Esophagus muscularis mucosa (tissue), 4 donors: ENCODE data around the gene GP2. TPM values are rescaled to one million over a fixed set of nuclear protein-coding genes. Genes with fewer than 3 reads are reported as not detected.

Source experiments
- DNase-seq: peaks from one replicate; pipeline ENCODE4 v3.0.0-alpha.2; 2017; ENCODE audit errors: extremely low spot score
- H3K27ac ChIP-seq, 4 donors: fragments of 200-600 bp; sonication (generic); replicated peaks in 1 of 4; 1 replicate in 3 of 4; 2 replicates in 1 of 4; pipeline ENCODE4 v1.5.1; 2016 to 2019; ENCODE audit warnings: mild to moderate bottlenecking in 1 of 4
- H3K27me3 ChIP-seq, 4 donors: fragments of 200-600 bp; sonication (generic); one replicate each; pipeline versions ENCODE4 v1.5.1 to v1.6.0; 2016 to 2019
- H3K36me3 ChIP-seq, 4 donors: fragments of 200-600 bp; sonication (generic); one replicate each; pipeline ENCODE4 v1.5.1; 2016 to 2019
- H3K4me1 ChIP-seq, 4 donors: fragments of 200-600 bp; sonication (generic); one replicate each; pipeline ENCODE4 v1.5.1; 2016 to 2019
- H3K4me3 ChIP-seq, 4 donors: fragments of 200-600 bp; sonication (generic); 1 replicate in 2 of 4; 2 replicates in 2 of 4; pipeline ENCODE4 v1.5.1; 2016 to 2019; ENCODE audit warnings: mild to moderate bottlenecking in 4 of 4, moderate library complexity in 1 of 4
- H3K9me3 ChIP-seq, 4 donors: fragments of 200-600 bp; sonication (generic); 1 replicate in 3 of 4; 2 replicates in 1 of 4; pipeline ENCODE4 v1.5.1; 2016 to 2019
- CTCF ChIP-seq, 3 experiments: fragments of 200-600 bp in 2 of 3; fragments of 450-650 bp in 1 of 3; sonication (generic) in 2 of 3; IDR thresholded peaks; one replicate each; pipeline ENCODE4 v1.5.1; 2017 to 2019; ENCODE audit warnings: antibody characterized with exemption in 3 of 3, mild to moderate bottlenecking in 2 of 3, moderate library complexity in 1 of 3
- EP300 ChIP-seq: sonication (generic); formaldehyde crosslinking; IDR thresholded peaks from one replicate; pipeline ENCODE4 v1.6.1; 2017; ENCODE audit warnings: antibody characterized with exemption
- POLR2A ChIP-seq: fragments of 450-650 bp; IDR thresholded peaks from one replicate; pipeline ENCODE4 v1.6.1; 2017; ENCODE audit warnings: antibody characterized with exemption, moderate library complexity, mild to moderate bottlenecking, low read depth
- POLR2AphosphoS5 ChIP-seq, 2 donors: sonication (generic); formaldehyde crosslinking; IDR thresholded peaks; one replicate each; pipeline ENCODE4 v1.6.1; 2017; ENCODE audit warnings: antibody characterized with exemption in 2 of 2
- WGBS: methylation state at CpG from one replicate; pipeline ENCODE4 v1.1.5; 2018; 5-methylcytosine and 5-hydroxymethylcytosine counted together
- intact Hi-C: fragments of 100-400 bp; cut with DNase I; formaldehyde crosslinking; loops from one replicate; pipeline ENCODE4 v1.15.1; 2023
- total RNA-seq, 4 donors: library from RNA; depleted of rRNA; stranded (reverse); fragments of >200 nt; gene quantifications; one replicate each; pipeline versions ENCODE4 v1.1.0 to v1.2.1, GENCODE V29; 2016

GP2 gene
- total RNA-seq, 4 donors from 2014 or later, result not detected

GRCh38 chr16:20363191-20363590, 35.9 kb upstream of the GP2 start:
- H3K36me3 ChIP-seq, result no peaks in the 10 kb centered on the region
- WGBS, result 63% methylated on average over 2 of the region's 2 CpGs
- H3K9me3 ChIP-seq, result no peaks in the 10 kb centered on the region
- H3K27me3 ChIP-seq, result peaks cover 0 to 24% (median 0%) of the 10 kb centered on the region in 4 donors
- intact Hi-C loops, result no loop called here
- no peak overlapping the region for H3K4me3 ChIP-seq
- no peak for DNase-seq
- TF ChIP-seq POLR2AphosphoS5 (IDR thresholded peaks at IDR 0.05) (no peak), POLR2A (no peak), EP300 (no peak), CTCF (IDR thresholded peaks at IDR 0.05) (no peak)
- no peak overlapping the region for H3K27ac ChIP-seq
- no peaks in the 10 kb centered on the region for H3K4me1 ChIP-seq

GRCh38 chr16:20359997-20360396, 32.7 kb upstream of the GP2 start:
- intact Hi-C loops, result no loop called here
- Histone ChIP-seq H3K4me1 (no peaks in the 10 kb centered on the region), H3K36me3 (no peaks in the 10 kb centered on the region), H3K27ac (no peak overlapping the region), H3K4me3 (no peak overlapping the region), H3K27me3 (peaks cover 0 to 20% (median 0%) of the 10 kb centered on the region in 4 donors), H3K9me3 (no peaks in the 10 kb centered on the region)
- 46% methylated on average over 2 of the region's 2 CpGs for WGBS
- peak in 1 of 3 experiments; percentile 5 for TF ChIP-seq CTCF (IDR thresholded peaks at IDR 0.05)
- no peak for TF ChIP-seq POLR2AphosphoS5 (IDR thresholded peaks at IDR 0.05)
- no peak for DNase-seq

DNA sequence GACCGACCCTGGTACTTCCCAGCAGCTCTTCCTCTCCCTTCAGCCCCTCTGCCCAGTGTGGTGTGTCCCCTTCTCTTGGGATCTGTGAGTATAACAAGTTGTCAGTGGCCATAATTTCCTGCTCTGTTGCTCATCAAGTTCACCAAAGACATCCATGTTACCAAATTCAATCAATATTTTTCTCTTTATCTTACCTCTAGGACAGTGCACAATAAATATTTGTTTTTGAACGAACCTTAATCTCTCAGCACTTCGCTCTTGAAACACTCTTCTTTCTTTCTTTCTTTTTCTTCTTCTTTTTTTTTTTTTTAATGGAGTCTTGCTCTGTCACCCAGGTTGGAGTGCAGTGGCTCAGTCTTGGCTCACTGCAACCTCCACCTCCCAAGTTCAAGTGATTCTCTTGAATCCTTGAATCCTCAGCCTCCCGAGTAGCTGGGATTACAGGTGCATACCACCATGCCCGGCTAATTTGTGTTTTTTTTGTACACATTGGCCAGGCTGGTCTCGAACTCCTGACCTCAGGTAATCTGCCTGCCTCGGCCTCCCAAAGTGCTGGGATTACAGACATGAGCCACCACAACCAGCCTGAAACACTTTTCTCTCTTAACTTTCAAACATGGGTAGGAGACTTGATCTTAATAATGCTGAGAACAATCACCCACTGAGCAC, 27.9 kb upstream of the GP2 start:
- intact Hi-C loops, result no loop called here
- no peak overlapping the region for H3K27ac ChIP-seq
- no peak for DNase-seq
- H3K4me1 ChIP-seq, result no peaks in the 10 kb centered on the region
- WGBS, result 77% methylated on average over 7 of the region's 7 CpGs
- no peak overlapping the region for H3K4me3 ChIP-seq
- no peak for TF ChIP-seq POLR2AphosphoS5 (IDR thresholded peaks at IDR 0.05)
- TF ChIP-seq CTCF (IDR thresholded peaks at IDR 0.05), result no peak
- TF ChIP-seq POLR2A, result no peak
- no peak for TF ChIP-seq EP300
- H3K27me3 ChIP-seq, result peaks cover 0 to 8% (median 0%) of the 10 kb centered on the region in 4 donors
- H3K36me3 ChIP-seq, result no peaks in the 10 kb centered on the region
- no peaks in the 10 kb centered on the region for H3K9me3 ChIP-seq

DNA sequence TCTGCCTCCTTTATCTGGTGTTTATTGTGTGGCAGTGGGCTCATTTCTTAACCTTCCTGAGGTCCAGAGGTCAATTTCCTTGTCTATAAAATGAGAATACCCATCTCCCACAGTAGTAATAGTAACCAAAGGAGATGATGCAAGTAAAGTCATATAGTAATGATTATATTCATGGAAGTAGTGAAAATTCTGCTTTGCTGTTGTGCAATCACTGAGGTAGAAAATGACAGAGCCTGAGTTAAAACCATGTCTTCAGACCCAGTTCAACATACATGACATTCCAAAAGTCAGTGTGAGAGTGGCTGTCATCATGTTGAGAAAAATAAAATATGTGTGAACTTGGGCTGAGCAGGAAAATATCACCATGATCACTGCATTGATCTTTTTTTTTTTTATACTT, 26.1 kb upstream of the GP2 start:
- H3K27me3 ChIP-seq, result peaks cover 0 to 27% (median 0%) of the 10 kb centered on the region in 4 donors
- TF ChIP-seq EP300 (no peak), CTCF (IDR thresholded peaks at IDR 0.05) (no peak), POLR2A (no peak), POLR2AphosphoS5 (IDR thresholded peaks at IDR 0.05) (no peak)
- intact Hi-C loops, result no loop called here

GRCh38 chr16:20352615-20353014, 25.3 kb upstream of the GP2 start, which contains the start of gene UMOD:
UMOD (minus strand) TSS chr16:20352715; CDS start chr16:20350737, 1,978 bp downstream.
- intact Hi-C loops, result no loop called here
- Histone ChIP-seq H3K27me3 (peaks cover 0 to 35% (median 0%) of the 10 kb centered on the region in 4 donors), H3K27ac (no peak within 1 kb of the TSS), H3K36me3 (no peaks in the 10 kb centered on the region), H3K9me3 (no peaks in the 10 kb centered on the region), H3K4me3 (no peak within 1 kb of the TSS), H3K4me1 (peaks cover 0 to 4% (median 0%) of the 10 kb centered on the region in 4 donors)
- no peak for DNase-seq
- 76% methylated on average over 2 of the region's 2 CpGs for WGBS
- TF ChIP-seq CTCF (IDR thresholded peaks at IDR 0.05) (no peak), EP300 (no peak), POLR2A (no peak), POLR2AphosphoS5 (IDR thresholded peaks at IDR 0.05) (no peak)

More for the DNA sequence above, 26.1 kb upstream of the GP2 start:
- H3K4me3 ChIP-seq, result no peak overlapping the region
- H3K4me1 ChIP-seq, result peaks cover 0 to 4% (median 0%) of the 10 kb centered on the region in 4 donors
- H3K36me3 ChIP-seq, result no peaks in the 10 kb centered on the region
- H3K9me3 ChIP-seq, result no peaks in the 10 kb centered on the region
- H3K27ac ChIP-seq, result no peak overlapping the region
- DNase-seq, result no peak
